Subcutaneous adipose tissue (tissue), 4 donors: Measurements from ENCODE around the gene PIK3IP1. TPM values are rescaled to one million over a fixed set of nuclear protein-coding genes. Genes with fewer than 3 reads are reported as not detected.

Experiments
- total RNA-seq, 4 donors: library from RNA; depleted of rRNA; stranded (reverse); fragments of >200 nt; gene quantifications; one replicate each; pipeline ENCODE4 v1.1.0, GENCODE V29; 2016
- TF ChIP-seq, protein P1 (sequence below): fragments of 450-650 bp; IDR thresholded peaks from one replicate; pipeline ENCODE4 v1.5.1; 2016; ENCODE audit warnings: low read depth, mild to moderate bottlenecking, control low read depth, antibody characterized with exemption, moderate library complexity

PIK3IP1 gene
- total RNA-seq, 4 donors from 2014 or later = 39.9 to 179 (median 98.4) TPM

DNA sequence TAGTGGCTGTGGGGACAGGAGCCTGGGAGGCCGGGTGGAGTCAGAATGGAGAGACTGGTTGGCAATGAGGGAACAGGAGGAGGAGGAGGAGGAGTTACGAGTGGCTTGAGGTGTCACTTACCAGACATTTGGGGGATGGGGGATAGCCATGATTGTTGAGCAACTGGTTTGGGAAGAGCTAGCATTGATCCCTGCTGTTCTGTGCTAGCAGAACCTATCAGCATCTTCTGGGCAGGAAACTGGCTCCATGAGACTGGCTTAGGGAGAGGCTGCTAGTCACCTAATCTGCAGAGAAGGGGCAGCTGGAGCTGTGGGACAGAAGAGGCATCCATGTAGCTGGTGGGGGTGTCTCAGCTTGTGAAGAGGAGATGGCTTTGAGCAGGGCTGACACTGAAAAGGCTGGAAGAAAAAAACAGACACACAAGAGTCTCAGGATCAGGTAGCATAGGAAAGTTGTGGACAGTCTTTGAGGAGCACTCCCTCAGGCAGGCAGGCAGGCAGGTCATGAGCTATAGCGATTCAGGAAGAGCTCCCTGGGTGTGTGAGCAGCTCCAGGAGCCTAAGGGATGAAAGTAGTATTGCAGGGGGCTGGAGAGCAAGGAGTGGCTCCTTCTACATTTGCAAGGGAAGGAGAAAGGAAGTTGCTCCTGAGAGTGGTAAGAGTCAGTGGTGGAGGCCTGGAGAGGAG is 22.3 kb downstream of the PIK3IP1 start:
- TF ChIP-seq, protein P1, sequence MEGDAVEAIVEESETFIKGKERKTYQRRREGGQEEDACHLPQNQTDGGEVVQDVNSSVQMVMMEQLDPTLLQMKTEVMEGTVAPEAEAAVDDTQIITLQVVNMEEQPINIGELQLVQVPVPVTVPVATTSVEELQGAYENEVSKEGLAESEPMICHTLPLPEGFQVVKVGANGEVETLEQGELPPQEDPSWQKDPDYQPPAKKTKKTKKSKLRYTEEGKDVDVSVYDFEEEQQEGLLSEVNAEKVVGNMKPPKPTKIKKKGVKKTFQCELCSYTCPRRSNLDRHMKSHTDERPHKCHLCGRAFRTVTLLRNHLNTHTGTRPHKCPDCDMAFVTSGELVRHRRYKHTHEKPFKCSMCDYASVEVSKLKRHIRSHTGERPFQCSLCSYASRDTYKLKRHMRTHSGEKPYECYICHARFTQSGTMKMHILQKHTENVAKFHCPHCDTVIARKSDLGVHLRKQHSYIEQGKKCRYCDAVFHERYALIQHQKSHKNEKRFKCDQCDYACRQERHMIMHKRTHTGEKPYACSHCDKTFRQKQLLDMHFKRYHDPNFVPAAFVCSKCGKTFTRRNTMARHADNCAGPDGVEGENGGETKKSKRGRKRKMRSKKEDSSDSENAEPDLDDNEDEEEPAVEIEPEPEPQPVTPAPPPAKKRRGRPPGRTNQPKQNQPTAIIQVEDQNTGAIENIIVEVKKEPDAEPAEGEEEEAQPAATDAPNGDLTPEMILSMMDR = no peak

DNA sequence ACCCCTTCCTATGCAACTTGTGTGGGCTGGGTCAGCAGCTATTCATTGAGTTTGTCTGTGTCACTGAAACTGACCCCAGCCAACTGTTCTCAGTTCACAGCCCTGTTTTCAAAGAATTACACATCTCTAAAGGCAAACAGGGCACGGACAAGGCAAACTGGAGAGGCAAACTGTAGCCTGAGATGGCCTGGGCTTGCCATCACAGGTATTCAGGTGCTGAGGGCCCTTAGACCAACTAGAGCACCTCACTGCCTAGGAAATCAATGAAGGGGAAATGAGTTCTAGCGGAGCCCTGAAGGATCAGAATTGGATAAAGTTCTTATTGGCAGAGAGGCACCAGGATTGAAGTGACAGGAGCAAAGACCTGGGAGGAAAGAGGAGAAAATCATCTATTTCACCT is 24.0 kb downstream of the PIK3IP1 start:
- TF ChIP-seq, protein P1 = no peak

DNA sequence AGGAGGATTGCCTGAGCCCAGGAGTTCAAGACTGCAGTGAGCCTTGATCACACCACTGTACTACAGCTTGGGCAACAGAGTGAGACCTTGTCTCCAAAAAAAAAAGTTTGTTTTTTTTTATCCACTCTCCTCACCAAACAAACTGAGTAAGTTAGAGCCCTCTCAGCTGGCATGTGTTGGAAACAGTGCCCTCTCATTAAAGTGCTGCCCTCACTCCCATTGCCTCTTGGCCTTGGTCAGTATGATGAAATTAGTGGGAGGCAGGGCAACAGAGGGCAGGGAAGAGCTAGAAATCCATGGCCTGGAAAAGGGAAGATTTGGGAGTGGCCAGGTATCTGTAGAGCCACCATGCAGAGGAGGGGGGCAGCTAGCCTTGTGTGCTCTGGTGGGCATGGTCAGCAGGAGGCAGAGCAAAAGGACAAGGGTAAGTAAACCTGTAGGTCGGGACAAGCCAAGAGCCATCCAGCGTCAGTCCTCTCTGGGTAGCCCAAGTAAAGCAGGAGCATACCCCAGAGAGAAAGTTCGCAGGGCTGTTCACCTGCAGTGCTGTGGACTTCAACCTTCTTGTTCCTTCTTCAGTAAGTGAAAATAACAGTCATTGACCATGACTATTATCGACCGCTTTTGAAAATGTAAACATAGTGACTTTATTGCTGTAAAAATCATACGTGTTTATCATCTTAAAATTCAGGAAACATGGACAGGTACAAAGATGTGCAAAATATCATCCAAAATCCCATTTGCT is 28.2 kb downstream of the PIK3IP1 start:
- TF ChIP-seq, protein P1 = no peak

DNA sequence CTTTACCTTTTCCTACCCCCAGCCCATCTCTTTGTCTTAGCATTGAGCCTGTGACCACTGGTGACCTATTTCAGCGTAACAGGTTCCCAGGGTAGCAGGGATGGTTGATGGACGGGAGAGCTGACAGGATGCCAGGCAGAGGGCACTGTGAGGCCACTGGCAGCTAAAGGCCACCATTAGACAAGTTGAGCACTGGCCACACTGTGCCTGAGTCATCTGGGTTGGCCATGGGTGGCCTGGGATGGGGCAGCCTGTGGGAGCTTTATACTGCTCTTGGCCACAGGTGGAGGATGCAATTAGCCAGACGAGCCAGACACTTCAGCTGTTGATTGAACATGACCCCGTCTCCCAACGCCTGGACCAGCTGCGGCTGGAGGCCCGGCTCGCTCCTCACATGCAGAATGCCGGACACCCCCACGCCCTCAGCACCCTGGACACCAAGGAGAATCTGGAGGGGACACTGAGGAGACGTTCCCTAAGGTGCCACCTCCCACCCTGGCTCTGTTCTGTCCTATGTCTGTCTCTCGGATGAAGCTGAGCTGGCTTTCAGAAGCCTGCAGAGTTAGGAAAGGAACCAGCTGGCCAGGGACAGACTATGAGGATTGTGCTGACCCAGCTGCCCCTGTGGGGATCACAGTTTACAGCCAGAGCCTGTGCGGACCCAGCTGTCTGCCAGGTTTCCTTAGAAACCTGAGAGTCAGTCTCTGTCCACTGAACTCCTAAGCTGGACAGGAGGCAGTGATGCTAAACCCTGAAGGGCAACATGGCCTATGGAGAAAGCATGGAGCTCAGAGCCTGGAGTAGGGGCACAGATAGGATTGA is 29.8 kb downstream of the PIK3IP1 start:
- TF ChIP-seq, protein P1 = no peak

DNA sequence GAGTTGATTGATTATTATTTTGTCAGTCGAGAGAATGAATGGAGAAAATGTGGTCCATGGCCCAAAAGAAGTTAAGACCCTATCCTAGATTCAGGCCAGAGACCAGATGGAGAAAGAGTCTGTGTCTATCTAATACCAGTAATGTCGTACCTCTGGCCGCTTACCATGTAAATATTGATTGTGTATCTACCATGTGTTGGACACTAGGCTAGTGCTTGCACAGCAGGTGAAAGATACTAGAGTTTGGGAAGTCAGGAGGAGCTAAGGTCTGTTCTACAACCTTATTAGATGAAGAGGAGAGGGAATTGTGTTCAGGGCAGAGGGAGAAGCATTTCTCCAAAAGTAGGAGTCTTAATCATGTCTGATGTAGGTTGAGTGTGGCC is 31.8 kb downstream of the PIK3IP1 start:
- TF ChIP-seq, protein P1 = no peak

DNA sequence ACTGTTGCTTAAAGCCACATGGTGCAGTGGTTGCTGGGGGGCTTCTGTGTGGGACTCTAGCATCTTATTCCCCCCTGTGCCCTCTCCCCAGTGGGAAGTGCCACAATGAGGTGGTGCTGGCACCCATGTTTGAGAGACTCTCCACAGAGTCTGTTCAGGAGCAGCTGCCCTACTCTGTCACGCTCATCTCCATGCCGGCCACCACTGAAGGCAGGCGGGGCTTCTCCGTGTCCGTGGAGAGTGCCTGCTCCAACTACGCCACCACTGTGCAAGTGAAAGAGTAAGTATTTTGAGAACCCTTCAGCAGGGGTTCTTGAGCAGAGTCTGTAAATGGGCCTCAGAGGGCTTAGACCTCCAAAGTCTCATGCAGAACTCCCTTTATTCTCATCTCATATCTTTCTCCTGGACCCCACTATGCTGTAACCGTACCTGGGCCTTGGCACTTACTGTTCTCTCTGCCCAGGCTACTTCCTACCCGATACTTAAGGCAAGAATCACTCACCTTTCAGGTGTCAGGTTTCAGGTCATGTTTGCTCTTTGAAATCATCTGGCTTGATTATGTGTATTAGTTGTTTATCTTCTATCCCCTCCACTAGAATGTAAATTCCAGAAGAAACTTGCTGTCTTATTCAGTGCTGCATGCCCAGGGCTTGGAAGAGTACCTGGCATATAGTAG is 32.4 kb downstream of the PIK3IP1 start:
- TF ChIP-seq, protein P1 = no peak

DNA sequence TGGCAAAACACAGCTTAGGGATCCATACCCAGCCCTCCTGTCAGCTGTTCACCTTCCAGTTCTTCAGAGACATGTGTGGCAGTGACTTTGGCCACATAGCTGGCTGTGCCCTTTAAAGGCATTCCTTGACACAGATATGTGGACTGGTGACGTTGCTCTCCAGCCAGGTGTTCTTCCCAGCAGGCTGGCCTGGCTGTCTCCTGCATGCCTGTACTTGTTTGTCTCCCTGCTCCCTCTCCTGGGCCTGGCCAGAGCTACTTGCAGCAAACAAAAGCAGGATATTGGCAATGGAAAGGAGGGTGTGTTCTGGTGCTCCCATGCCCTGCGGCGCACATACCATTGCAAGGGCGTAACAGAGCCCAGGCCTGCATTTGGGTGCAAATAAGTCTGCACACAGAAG is 38.3 kb downstream of the PIK3IP1 start:
- TF ChIP-seq, protein P1 = no peak
